Endothelial cell (in vitro differentiated cells): ENCODE measurements around the gene ARMC3. TPM values are rescaled to one million over a fixed set of nuclear protein-coding genes. Genes with fewer than 3 reads are reported as not detected.

ENCODE experiments used
- DNase-seq: peaks from one replicate; pipeline ENCODE4 v3.0.0; 2021; ENCODE audit warnings: low spot score
- H3K27ac Mint-ChIP-seq: one replicate; pipeline ENCODE4 v1.8.0; 2021; ENCODE audit warnings: mixed read lengths, inconsistent platforms; ENCODE audit not compliant: unreplicated experiment
- H3K27me3 Mint-ChIP-seq: one replicate; pipeline ENCODE4 v1.8.0; 2021; ENCODE audit warnings: mild to moderate bottlenecking, moderate library complexity, mixed read lengths, inconsistent platforms; ENCODE audit not compliant: unreplicated experiment
- H3K36me3 Mint-ChIP-seq: one replicate; pipeline ENCODE4 v1.8.0; 2021; ENCODE audit warnings: mild to moderate bottlenecking, low read depth, mixed read lengths, inconsistent platforms; ENCODE audit not compliant: unreplicated experiment
- H3K4me1 Mint-ChIP-seq: one replicate; pipeline ENCODE4 v1.8.0; 2021; ENCODE audit warnings: mild to moderate bottlenecking, mixed read lengths, inconsistent platforms; ENCODE audit not compliant: unreplicated experiment
- H3K4me3 Mint-ChIP-seq: one replicate; pipeline ENCODE4 v1.8.0; 2021; ENCODE audit warnings: mild to moderate bottlenecking, mixed read lengths, inconsistent platforms; ENCODE audit not compliant: unreplicated experiment
- H3K9me3 Mint-ChIP-seq: one replicate; pipeline ENCODE4 v1.8.0; 2021; ENCODE audit warnings: mixed read lengths, inconsistent platforms; ENCODE audit not compliant: unreplicated experiment
- total RNA-seq: library from RNA; stranded (reverse); fragmentation: NEBNext Ultra II Directional; extraction: Animal tissue kit (Norgen Biotek cat#: 25700); gene quantifications from one replicate; pipeline ENCODE4 v1.2.1, GENCODE V29; 2021; ENCODE audit not compliant: unreplicated experiment
- TF ChIP-seq, protein P1 (sequence below): fragments of 200-600 bp; sonication (generic); IDR thresholded peaks from one replicate; pipeline ENCODE4 v1.5.0; 2021; ENCODE audit warnings: antibody characterized with exemption; ENCODE audit not compliant: unreplicated experiment

Gene ARMC3
- total RNA-seq, 1 donor from 2014 or later, result 2.1 TPM

- no peak for DNase-seq
- Mint-ChIP-seq H3K9me3 (no peaks in the 10 kb centered on the region), H3K27ac (no peak overlapping the region), H3K27me3 (no peaks in the 10 kb centered on the region), H3K4me1 (peaks cover 4% of the 10 kb centered on the region), H3K4me3 (no peak overlapping the region), H3K36me3 (no peaks in the 10 kb centered on the region)
- TF ChIP-seq, protein P1, sequence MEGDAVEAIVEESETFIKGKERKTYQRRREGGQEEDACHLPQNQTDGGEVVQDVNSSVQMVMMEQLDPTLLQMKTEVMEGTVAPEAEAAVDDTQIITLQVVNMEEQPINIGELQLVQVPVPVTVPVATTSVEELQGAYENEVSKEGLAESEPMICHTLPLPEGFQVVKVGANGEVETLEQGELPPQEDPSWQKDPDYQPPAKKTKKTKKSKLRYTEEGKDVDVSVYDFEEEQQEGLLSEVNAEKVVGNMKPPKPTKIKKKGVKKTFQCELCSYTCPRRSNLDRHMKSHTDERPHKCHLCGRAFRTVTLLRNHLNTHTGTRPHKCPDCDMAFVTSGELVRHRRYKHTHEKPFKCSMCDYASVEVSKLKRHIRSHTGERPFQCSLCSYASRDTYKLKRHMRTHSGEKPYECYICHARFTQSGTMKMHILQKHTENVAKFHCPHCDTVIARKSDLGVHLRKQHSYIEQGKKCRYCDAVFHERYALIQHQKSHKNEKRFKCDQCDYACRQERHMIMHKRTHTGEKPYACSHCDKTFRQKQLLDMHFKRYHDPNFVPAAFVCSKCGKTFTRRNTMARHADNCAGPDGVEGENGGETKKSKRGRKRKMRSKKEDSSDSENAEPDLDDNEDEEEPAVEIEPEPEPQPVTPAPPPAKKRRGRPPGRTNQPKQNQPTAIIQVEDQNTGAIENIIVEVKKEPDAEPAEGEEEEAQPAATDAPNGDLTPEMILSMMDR, result no peak
Observed at GRCh38 chr10:23073527-23073926, 145.7 kb downstream of the ARMC3 start.

GRCh38 chr10:23075672-23076071 is 147.8 kb downstream of the ARMC3 start:
- Mint-ChIP-seq H3K4me3 (no peak overlapping the region), H3K27ac (no peak overlapping the region), H3K9me3 (no peaks in the 10 kb centered on the region), H3K27me3 (no peaks in the 10 kb centered on the region), H3K36me3 (no peaks in the 10 kb centered on the region), H3K4me1 (peaks cover 4% of the 10 kb centered on the region)
- TF ChIP-seq, protein P1, result no peak
- DNase-seq, result no peak

DNA sequence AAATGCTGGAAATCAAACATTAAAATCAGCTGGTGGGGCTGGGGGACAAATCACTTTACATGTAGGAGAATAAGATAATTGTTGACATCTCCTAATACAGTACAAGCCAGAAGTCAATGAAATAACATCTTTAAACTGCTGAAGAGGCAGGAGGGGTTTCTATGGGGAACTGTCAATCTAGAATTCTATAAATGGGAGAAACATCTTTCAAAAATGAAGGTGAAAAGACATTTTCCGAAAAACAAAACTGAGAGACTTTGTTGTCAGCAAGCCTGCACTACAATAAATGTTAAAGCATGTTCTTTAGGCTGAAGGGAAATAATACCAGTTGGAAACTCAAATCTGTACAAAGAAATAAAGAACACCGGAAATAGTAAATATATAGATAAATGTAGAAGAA is 150.3 kb downstream of the ARMC3 start:
- DNase-seq, result no peak
- no peak overlapping the region for H3K27ac Mint-ChIP-seq
- no peaks in the 10 kb centered on the region for H3K36me3 Mint-ChIP-seq
- H3K4me3 Mint-ChIP-seq, result no peak overlapping the region
- TF ChIP-seq, protein P1, result no peak
- no peaks in the 10 kb centered on the region for H3K27me3 Mint-ChIP-seq
- no peaks in the 10 kb centered on the region for H3K9me3 Mint-ChIP-seq
- peaks cover 4% of the 10 kb centered on the region for H3K4me1 Mint-ChIP-seq

DNA sequence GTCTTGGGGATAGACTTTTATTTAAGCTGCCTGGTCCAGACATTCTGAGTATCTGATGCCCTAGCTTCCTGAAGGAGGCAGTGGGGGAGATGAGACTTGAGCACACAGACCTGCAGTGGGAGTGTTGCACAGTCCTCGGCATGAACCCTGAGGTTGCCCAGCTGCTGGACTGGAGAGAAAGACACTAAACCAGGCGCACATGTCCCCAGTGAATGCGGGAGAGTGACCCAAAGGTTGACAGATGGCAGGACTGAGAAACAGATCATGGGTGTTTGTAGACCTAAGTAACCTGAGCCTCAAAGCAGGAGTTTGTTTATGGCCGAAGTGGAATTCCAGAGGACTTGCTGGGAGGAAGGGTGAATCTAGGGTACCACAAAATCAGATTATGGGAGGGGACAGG is 151.8 kb downstream of the ARMC3 start:
- H3K9me3 Mint-ChIP-seq, result no peaks in the 10 kb centered on the region
- no peak for DNase-seq
- no peaks in the 10 kb centered on the region for H3K4me1 Mint-ChIP-seq
- no peaks in the 10 kb centered on the region for H3K36me3 Mint-ChIP-seq
- H3K4me3 Mint-ChIP-seq, result no peak overlapping the region
- H3K27me3 Mint-ChIP-seq, result no peaks in the 10 kb centered on the region
- no peak overlapping the region for H3K27ac Mint-ChIP-seq
- TF ChIP-seq, protein P1, result no peak

GRCh38 chr10:23080262-23080661 is 152.4 kb downstream of the ARMC3 start:
- Mint-ChIP-seq H3K27me3 (no peaks in the 10 kb centered on the region), H3K36me3 (no peaks in the 10 kb centered on the region), H3K4me3 (no peak overlapping the region), H3K4me1 (no peaks in the 10 kb centered on the region), H3K9me3 (no peaks in the 10 kb centered on the region), H3K27ac (no peak overlapping the region)
- DNase-seq, result no peak
- TF ChIP-seq, protein P1, result no peak
